Measurements from ENCODE around the gene IGF1R.

The IGF1R gene

DNA sequence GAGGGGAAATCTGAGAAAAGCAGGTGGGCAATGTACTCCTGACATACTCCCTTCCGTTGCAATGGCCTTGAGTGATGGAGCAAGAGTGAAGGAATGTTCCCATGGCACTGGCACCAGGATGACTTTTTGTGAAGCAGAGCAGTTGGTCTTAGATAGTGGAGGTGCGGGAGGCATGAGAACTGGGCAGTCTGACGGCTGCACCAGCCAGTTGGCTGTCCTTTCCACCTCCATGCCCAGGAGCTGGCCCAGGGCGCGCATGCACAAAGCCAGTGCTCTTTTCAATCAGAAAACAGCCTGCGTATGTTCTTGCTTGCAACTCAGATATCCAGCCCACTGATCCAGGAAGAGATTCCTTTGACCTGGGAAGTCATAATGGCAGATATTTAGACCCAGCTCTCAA, 222.4 kb downstream of the IGF1R start:
- no CpG with 5 or more reads among the region's 6 CpGs for WGBS (ENCODE audit: insufficient coverage, insufficient read length)
- Histone ChIP-seq H3K4me1 (ENCODE audit: control insufficient read depth, insufficient read depth, low read length) (peaks cover 9% of the 10 kb centered on the region), H3K9me3 (ENCODE audit: control insufficient read depth, insufficient read depth, low read length) (no peaks in the 10 kb centered on the region), H3K4me3 (ENCODE audit: low read length) (no peak overlapping the region), H3K27me3 (ENCODE audit: control insufficient read depth, insufficient read depth, low read length) (no peaks in the 10 kb centered on the region), H3K36me3 (ENCODE audit: control insufficient read depth, insufficient read depth, low read length) (no peaks in the 10 kb centered on the region), H3K27ac (ENCODE audit: low read length) (no peak overlapping the region)
- no peak for DNase-seq (ENCODE audit: low read depth, low spot score)

- no peak for DNase-seq (ENCODE audit: low read depth, low spot score)
- Histone ChIP-seq H3K4me1 (ENCODE audit: control insufficient read depth, insufficient read depth, low read length) (peaks cover 6% of the 10 kb centered on the region), H3K27ac (ENCODE audit: low read length) (no peak overlapping the region), H3K4me3 (ENCODE audit: low read length) (no peak overlapping the region), H3K9me3 (ENCODE audit: control insufficient read depth, insufficient read depth, low read length) (no peaks in the 10 kb centered on the region), H3K36me3 (ENCODE audit: control insufficient read depth, insufficient read depth, low read length) (no peaks in the 10 kb centered on the region), H3K27me3 (ENCODE audit: control insufficient read depth, insufficient read depth, low read length) (no peaks in the 10 kb centered on the region)
- no CpG with 5 or more reads among the region's 3 CpGs for WGBS (ENCODE audit: insufficient coverage, insufficient read length)
Measured at GRCh38 chr15:98872774-98873173, 224.4 kb downstream of the IGF1R start.

GRCh38 chr15:98873441-98874218, 225.3 kb downstream of the IGF1R start:
- no peak overlapping the region for H3K27ac ChIP-seq (ENCODE audit: low read length)
- no peaks in the 10 kb centered on the region for H3K27me3 ChIP-seq (ENCODE audit: control insufficient read depth, insufficient read depth, low read length)
- no peaks in the 10 kb centered on the region for H3K36me3 ChIP-seq (ENCODE audit: control insufficient read depth, insufficient read depth, low read length)
- no peak overlapping the region for H3K4me3 ChIP-seq (ENCODE audit: low read length)
- no peaks in the 10 kb centered on the region for H3K9me3 ChIP-seq (ENCODE audit: control insufficient read depth, insufficient read depth, low read length)
- DNase-seq (ENCODE audit: low read depth, low spot score): no peak
- no CpG with 5 or more reads among the region's 12 CpGs for whole genome bisulfite sequencing (ENCODE audit: insufficient coverage, insufficient read length)
- peaks cover 3% of the 10 kb centered on the region for H3K4me1 ChIP-seq (ENCODE audit: control insufficient read depth, insufficient read depth, low read length)

DNA sequence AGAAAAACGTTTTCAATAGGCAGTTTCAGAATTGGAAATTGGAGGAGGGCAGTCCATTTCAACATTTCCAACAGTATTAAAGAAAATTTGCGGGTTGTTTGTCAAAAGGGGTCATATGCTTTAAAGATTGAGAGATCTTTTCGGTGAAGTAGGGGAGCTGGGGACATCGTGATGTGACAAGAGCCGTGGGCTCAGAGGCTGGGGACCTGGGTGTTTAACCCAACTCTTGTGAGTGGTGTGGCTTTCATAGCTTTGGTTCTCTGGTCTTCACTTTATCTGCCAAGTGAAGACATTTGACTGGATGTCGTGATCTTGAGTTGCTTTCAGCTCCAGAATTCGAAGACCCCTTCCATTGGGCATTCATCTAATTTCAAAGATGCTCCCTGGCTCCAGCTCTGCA, 226.0 kb downstream of the IGF1R start:
- no peaks in the 10 kb centered on the region for H3K36me3 ChIP-seq (ENCODE audit: control insufficient read depth, insufficient read depth, low read length)
- H3K4me1 ChIP-seq (ENCODE audit: control insufficient read depth, insufficient read depth, low read length): peaks cover 3% of the 10 kb centered on the region
- no peak overlapping the region for H3K4me3 ChIP-seq (ENCODE audit: low read length)
- WGBS (ENCODE audit: insufficient coverage, insufficient read length): no CpG with 5 or more reads among the region's 7 CpGs
- H3K27ac ChIP-seq (ENCODE audit: low read length): no peak overlapping the region
- no peaks in the 10 kb centered on the region for H3K9me3 ChIP-seq (ENCODE audit: control insufficient read depth, insufficient read depth, low read length)
- no peaks in the 10 kb centered on the region for H3K27me3 ChIP-seq (ENCODE audit: control insufficient read depth, insufficient read depth, low read length)
- DNase-seq (ENCODE audit: low read depth, low spot score): no peak

DNA sequence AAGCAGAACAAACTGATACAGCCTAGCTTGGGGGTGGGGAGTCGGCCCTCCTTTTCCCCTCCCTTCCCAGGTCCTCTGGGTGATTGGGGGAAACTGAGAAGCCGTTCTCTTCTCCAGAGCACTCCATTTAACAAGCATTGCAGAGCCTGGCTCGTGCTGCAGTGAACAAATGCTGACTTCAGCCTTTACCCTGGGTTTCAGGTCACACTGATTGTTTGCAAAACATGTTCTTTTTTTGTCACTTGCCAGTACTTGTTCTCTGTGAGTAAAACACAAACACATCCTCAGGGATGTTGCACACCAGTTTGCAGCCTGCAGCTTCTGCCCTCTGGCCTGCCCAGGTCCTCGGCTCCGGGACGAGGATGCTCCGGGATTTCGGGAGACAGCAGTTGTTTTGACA, 226.4 kb downstream of the IGF1R start:
- H3K4me1 ChIP-seq (ENCODE audit: control insufficient read depth, insufficient read depth, low read length): peaks cover 3% of the 10 kb centered on the region
- no peaks in the 10 kb centered on the region for H3K36me3 ChIP-seq (ENCODE audit: control insufficient read depth, insufficient read depth, low read length)
- no peaks in the 10 kb centered on the region for H3K27me3 ChIP-seq (ENCODE audit: control insufficient read depth, insufficient read depth, low read length)
- H3K4me3 ChIP-seq (ENCODE audit: low read length): no peak overlapping the region
- no peak for DNase-seq (ENCODE audit: low read depth, low spot score)
- no peak overlapping the region for H3K27ac ChIP-seq (ENCODE audit: low read length)
- no peaks in the 10 kb centered on the region for H3K9me3 ChIP-seq (ENCODE audit: control insufficient read depth, insufficient read depth, low read length)
- WGBS (ENCODE audit: insufficient coverage, insufficient read length): no CpG with 5 or more reads among the region's 8 CpGs

DNA sequence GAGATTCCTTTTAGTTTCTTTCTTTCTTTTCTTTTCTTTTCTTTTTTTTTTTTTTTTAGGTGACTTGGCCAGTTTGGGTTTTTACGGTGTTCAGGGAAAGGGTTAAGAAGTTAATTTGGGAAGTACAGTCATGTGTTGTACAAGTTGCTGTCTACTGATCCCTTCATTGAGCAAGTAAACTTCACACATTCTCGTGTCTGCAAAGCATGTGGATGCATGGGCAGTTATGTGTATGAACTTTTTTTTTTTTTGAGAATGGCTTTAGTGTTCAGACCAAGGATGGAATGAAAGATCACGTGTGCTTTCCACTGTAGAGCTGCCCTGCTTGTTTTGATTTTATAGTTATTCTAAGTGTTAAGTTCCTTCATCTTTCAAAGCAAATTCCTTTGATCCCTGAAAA, 227.0 kb downstream of the IGF1R start:
- no peak overlapping the region for H3K4me3 ChIP-seq (ENCODE audit: low read length)
- no peak for DNase-seq (ENCODE audit: low read depth, low spot score)
- no CpG with 5 or more reads among the region's 3 CpGs for WGBS (ENCODE audit: insufficient coverage, insufficient read length)
- H3K27me3 ChIP-seq (ENCODE audit: control insufficient read depth, insufficient read depth, low read length): no peaks in the 10 kb centered on the region
- peaks cover 3% of the 10 kb centered on the region for H3K4me1 ChIP-seq (ENCODE audit: control insufficient read depth, insufficient read depth, low read length)
- no peaks in the 10 kb centered on the region for H3K9me3 ChIP-seq (ENCODE audit: control insufficient read depth, insufficient read depth, low read length)
- H3K27ac ChIP-seq (ENCODE audit: low read length): no peak overlapping the region
- no peaks in the 10 kb centered on the region for H3K36me3 ChIP-seq (ENCODE audit: control insufficient read depth, insufficient read depth, low read length)

DNA sequence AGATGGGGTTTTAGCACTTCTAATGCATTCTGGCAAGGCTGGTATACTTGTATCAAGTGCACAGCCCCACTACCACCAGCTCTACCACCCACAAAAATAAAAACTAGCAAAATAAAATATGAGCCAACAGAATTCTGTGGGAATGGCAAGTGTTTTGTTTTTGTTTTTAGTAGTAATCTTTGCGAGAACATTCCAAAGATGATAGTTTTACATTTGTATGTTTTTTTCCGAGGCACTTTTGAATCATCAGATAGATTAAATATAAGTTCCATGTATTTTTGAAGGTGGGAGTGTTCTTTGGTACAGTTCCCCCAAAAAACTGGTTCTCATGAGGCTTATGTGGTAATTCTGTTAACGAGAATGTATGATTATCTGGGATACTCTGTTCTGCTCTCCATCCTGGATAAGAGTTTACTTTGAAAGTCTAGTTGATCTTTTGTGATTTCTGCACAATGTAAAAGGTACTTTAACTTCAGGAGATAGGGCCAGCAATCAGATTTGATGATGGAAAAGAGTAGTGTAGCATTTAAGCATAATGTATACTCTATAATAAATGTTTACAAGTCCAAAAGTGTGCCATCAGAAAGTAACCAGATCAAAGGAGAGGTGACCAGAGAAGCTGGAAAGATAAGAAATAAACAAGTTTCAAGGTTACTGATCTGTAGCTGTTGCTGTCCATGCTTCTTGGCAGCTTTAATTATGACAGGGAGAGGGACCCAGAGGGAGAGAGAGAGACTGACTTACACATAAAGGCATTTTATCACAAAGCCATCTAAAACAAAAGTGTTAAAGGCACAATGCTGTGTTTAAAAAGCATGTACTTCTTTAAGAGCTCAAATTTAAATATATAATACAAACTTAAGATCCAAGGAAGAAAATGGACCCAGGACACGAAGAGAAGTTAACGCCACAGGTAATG, 228.4 kb downstream of the IGF1R start:
- Histone ChIP-seq H3K27ac (ENCODE audit: low read length) (no peak overlapping the region), H3K4me1 (ENCODE audit: control insufficient read depth, insufficient read depth, low read length) (peaks cover 3% of the 10 kb centered on the region), H3K36me3 (ENCODE audit: control insufficient read depth, insufficient read depth, low read length) (no peaks in the 10 kb centered on the region), H3K4me3 (ENCODE audit: low read length) (no peak overlapping the region), H3K27me3 (ENCODE audit: control insufficient read depth, insufficient read depth, low read length) (no peaks in the 10 kb centered on the region), H3K9me3 (ENCODE audit: control insufficient read depth, insufficient read depth, low read length) (no peaks in the 10 kb centered on the region)
- no CpG with 5 or more reads among the region's 5 CpGs for WGBS (ENCODE audit: insufficient coverage, insufficient read length)
- DNase-seq (ENCODE audit: low read depth, low spot score): no peak

GRCh38 chr15:98878172-98878571, 229.8 kb downstream of the IGF1R start:
- no peak for DNase-seq (ENCODE audit: low read depth, low spot score)
- no peak overlapping the region for H3K4me3 ChIP-seq (ENCODE audit: low read length)
- no peaks in the 10 kb centered on the region for H3K27me3 ChIP-seq (ENCODE audit: control insufficient read depth, insufficient read depth, low read length)
- H3K36me3 ChIP-seq (ENCODE audit: control insufficient read depth, insufficient read depth, low read length): no peaks in the 10 kb centered on the region
- no CpG with 5 or more reads among the region's 3 CpGs for WGBS (ENCODE audit: insufficient coverage, insufficient read length)
- no peak overlapping the region for H3K27ac ChIP-seq (ENCODE audit: low read length)
- H3K4me1 ChIP-seq (ENCODE audit: control insufficient read depth, insufficient read depth, low read length): peaks cover 3% of the 10 kb centered on the region
- no peaks in the 10 kb centered on the region for H3K9me3 ChIP-seq (ENCODE audit: control insufficient read depth, insufficient read depth, low read length)

GRCh38 chr15:98878862-98879261, 230.5 kb downstream of the IGF1R start:
- Histone ChIP-seq H3K9me3 (ENCODE audit: control insufficient read depth, insufficient read depth, low read length) (no peaks in the 10 kb centered on the region), H3K27me3 (ENCODE audit: control insufficient read depth, insufficient read depth, low read length) (no peaks in the 10 kb centered on the region), H3K36me3 (ENCODE audit: control insufficient read depth, insufficient read depth, low read length) (no peaks in the 10 kb centered on the region), H3K27ac (ENCODE audit: low read length) (no peak overlapping the region), H3K4me1 (ENCODE audit: control insufficient read depth, insufficient read depth, low read length) (peaks cover 2% of the 10 kb centered on the region; the same call in 1 of the 2 replicates), H3K4me3 (ENCODE audit: low read length) (no peak overlapping the region)
- DNase-seq (ENCODE audit: low read depth, low spot score): no peak
- 100% methylated on average over 1 of the region's 14 CpGs for WGBS (ENCODE audit: insufficient coverage, insufficient read length)

GRCh38 chr15:98881526-98882520, 233.5 kb downstream of the IGF1R start:
- Histone ChIP-seq H3K27me3 (ENCODE audit: control insufficient read depth, insufficient read depth, low read length) (no peaks in the 10 kb centered on the region), H3K9me3 (ENCODE audit: control insufficient read depth, insufficient read depth, low read length) (no peaks in the 10 kb centered on the region), H3K4me1 (ENCODE audit: control insufficient read depth, insufficient read depth, low read length) (0 out of 2 replicates have a peak, but pooled peaks cover 1% of the 10 kb centered on the region), H3K27ac (ENCODE audit: low read length) (no peak overlapping the region), H3K4me3 (ENCODE audit: low read length) (no peak overlapping the region), H3K36me3 (ENCODE audit: control insufficient read depth, insufficient read depth, low read length) (no peaks in the 10 kb centered on the region)
- DNase-seq (ENCODE audit: low read depth, low spot score): no peak
- WGBS (ENCODE audit: insufficient coverage, insufficient read length): no CpG with 5 or more reads among the region's 14 CpGs
